AG04450 (cell line): ENCODE results near the gene CDC42EP3. TPM values are rescaled to one million over a fixed set of nuclear protein-coding genes. Genes with fewer than 3 reads are reported as not detected.

Experiments used
- CTCF ChIA-PET: fragments of 300-600, 350-600 bp; formaldehyde crosslinking; extraction: SDS; loops from one replicate; lab custom pipeline; 2022; ENCODE audit warnings: antibody characterized with exemption, inconsistent platforms; lab: Charles Lee
- POLR2A ChIA-PET: fragments of 350-600 bp; formaldehyde crosslinking; extraction: SDS; loops from one replicate; lab custom pipeline; 2021; ENCODE audit warnings: antibody characterized with exemption, inconsistent platforms; lab: Yijun Ruan, JAX
- DNase-seq: peaks from one replicate; pipeline ENCODE4 v3.0.0-alpha.2; 2011; ENCODE audit warnings: low read depth, low spot score
- H3K27ac ChIP-seq: one replicate; pipeline ENCODE4 v1.5.1; 2012; ENCODE audit warnings: low read depth, low read length, control low read depth
- H3K27me3 ChIP-seq: one replicate; pipeline ENCODE4 v1.6.0; 2012; ENCODE audit warnings: low read length; ENCODE audit not compliant: control insufficient read depth, insufficient read depth
- H3K4me3 ChIP-seq: 2 replicates; pipeline ENCODE4 v1.5.1; 2011; ENCODE audit warnings: mild to moderate bottlenecking, low read depth, low read length, control low read depth
- H3K9me3 ChIP-seq: 2 replicates; pipeline ENCODE4 v1.5.1; 2012; ENCODE audit warnings: low read length; ENCODE audit not compliant: control insufficient read depth, insufficient read depth
- polyA plus RNA-seq: library from polyadenylated mRNA; depleted of rRNA; stranded (reverse); fragments of >200 nt; gene quantifications from 2 replicates; pipeline ENCODE4 v1.2.3, GENCODE V29; 2011
- TF ChIP-seq, protein P1 (sequence below): IDR thresholded peaks from 2 replicates; pipeline ENCODE4 v1.5.1; 2011; ENCODE audit warnings: low read depth, low read length, control low read depth, inconsistent platforms

The CDC42EP3 gene
- polyA plus RNA-seq, 1 experiment: 245 TPM

DNA sequence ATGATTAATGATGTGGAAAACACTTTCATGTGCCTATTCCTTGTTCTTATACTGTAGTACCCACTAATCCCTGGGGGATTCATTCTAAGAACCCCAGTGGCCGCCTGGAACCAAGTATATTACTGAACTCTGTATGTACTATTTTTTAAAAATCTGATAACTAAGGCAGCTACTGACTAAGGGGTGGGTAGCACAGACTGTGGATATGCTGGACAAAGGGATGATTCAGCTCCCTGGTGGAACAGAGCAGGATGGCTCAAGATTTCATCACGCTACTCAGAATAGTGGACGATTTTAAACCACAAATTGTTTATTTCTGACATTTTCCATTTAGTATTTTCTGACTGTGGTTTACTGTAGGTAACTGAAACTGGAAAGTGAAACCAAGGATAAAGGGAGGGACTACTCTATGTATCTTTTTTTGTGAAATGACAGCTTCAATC lies 41.8 kb upstream of the CDC42EP3 start:
- CTCF ChIA-PET: interaction anchor here (1.1 kb wide), 1 partner anchor 317 kb away, joined by 5 read pairs; no protein-coding TSS in a partner anchor
- POLR2A ChIA-PET: interaction anchor here (0.6 to 1.1 kb wide), 6 partner anchors 14 to 298 kb away, joined by 3 to 9 read pairs (median 4); no protein-coding TSS in a partner anchor
- peak; percentile 80 for DNase-seq
- Histone ChIP-seq H3K4me3 (no peak overlapping the region), H3K27ac (peak overlapping the region; percentile 84), H3K9me3 (no peaks in the 10 kb centered on the region), H3K27me3 (no peaks in the 10 kb centered on the region)
- TF ChIP-seq, protein P1, sequence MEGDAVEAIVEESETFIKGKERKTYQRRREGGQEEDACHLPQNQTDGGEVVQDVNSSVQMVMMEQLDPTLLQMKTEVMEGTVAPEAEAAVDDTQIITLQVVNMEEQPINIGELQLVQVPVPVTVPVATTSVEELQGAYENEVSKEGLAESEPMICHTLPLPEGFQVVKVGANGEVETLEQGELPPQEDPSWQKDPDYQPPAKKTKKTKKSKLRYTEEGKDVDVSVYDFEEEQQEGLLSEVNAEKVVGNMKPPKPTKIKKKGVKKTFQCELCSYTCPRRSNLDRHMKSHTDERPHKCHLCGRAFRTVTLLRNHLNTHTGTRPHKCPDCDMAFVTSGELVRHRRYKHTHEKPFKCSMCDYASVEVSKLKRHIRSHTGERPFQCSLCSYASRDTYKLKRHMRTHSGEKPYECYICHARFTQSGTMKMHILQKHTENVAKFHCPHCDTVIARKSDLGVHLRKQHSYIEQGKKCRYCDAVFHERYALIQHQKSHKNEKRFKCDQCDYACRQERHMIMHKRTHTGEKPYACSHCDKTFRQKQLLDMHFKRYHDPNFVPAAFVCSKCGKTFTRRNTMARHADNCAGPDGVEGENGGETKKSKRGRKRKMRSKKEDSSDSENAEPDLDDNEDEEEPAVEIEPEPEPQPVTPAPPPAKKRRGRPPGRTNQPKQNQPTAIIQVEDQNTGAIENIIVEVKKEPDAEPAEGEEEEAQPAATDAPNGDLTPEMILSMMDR: no peak

DNA sequence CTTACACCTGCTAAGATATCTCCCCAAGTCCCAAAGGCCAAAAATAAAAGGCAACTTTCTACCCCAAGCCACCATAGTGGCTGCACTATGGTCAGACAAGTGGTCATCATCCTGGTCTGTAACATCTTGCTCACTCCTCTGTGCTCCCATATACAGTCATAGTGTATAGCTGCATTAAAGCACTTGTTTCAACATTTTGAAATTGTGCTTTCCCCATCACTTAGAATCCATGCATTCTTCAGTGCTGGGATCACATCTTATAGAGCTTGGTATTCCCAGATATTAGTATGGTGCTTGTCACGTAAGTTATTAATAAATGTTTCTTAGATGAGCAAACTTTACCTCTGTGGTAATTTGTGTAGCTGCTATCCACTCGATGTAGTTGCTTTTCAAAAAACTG lies 40.4 kb upstream of the CDC42EP3 start:
- POLR2A ChIA-PET: interaction anchor here (0.8 to 1.7 kb wide), 16 partner anchors 13 to 324 kb away, joined by 3 to 17 read pairs (median 6); partner anchors contain the start of gene CDC42EP3
- TF ChIP-seq, protein P1: no peak
- Histone ChIP-seq H3K27ac (peak overlapping the region; percentile 95), H3K27me3 (no peaks in the 10 kb centered on the region), H3K4me3 (no peak overlapping the region), H3K9me3 (no peaks in the 10 kb centered on the region)
- no peak for DNase-seq
- CTCF ChIA-PET: interaction anchor here (0.7 kb wide), 1 partner anchor 164 kb away, joined by 5 read pairs; no protein-coding TSS in a partner anchor

DNA sequence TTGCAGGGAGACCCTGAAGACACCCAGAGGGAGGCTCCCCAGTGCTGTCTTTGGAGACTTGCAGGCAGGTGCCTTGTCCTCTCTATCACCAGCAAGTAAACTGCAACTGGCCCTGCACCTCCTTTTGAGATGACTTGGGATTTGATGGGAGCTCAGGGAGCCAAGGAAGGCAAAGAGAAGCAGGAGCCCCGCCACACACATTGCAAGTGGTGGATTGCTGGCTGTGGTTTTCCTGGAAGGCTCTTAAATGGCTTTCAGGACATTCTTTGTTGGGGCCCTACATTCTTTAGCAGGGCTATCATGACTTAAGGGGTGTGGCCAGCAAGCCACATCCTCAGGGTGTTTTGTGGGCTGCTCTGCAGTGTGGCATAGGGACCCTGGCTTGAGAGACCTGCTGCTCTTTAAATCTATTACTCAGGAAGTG lies 39.9 kb upstream of the CDC42EP3 start:
- ChIA-PET POLR2A (interaction anchor here (0.8 to 1.7 kb wide), 15 partner anchors 13 to 324 kb away, joined by 3 to 17 read pairs (median 6); partner anchors contain the start of gene CDC42EP3), CTCF (no interaction called here)
- Histone ChIP-seq H3K27ac (peak overlapping the region; percentile 95), H3K27me3 (no peaks in the 10 kb centered on the region), H3K4me3 (no peak overlapping the region), H3K9me3 (no peaks in the 10 kb centered on the region)
- TF ChIP-seq, protein P1: no peak
- DNase-seq: peak; percentile 75

DNA sequence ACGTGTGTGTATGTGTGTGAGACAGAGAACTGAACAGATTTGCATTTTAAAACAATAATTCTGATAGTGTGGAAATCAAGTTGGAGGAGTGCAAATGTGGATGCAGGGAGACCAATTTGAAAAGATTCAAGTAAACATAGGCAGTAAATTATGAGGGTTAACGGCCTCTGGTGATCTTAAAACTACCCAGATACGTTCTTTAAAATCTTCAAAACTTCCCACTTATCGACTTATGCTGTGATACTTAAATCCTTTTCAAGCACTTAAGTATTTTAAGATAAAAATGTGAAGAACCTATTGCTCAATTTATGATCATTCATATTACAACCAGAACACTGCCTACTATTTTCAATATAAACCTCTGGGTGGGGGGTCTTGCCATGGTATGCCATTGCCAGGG lies 37.7 kb upstream of the CDC42EP3 start:
- TF ChIP-seq, protein P1: no peak
- no peaks in the 10 kb centered on the region for H3K9me3 ChIP-seq
- ChIA-PET POLR2A (no interaction called here), CTCF (no interaction called here)
- H3K4me3 ChIP-seq: no peak overlapping the region
- no peak overlapping the region for H3K27ac ChIP-seq
- DNase-seq: no peak
- H3K27me3 ChIP-seq: no peaks in the 10 kb centered on the region

- H3K27me3 ChIP-seq: no peaks in the 10 kb centered on the region
- ChIA-PET CTCF (interaction anchor here (1.3 kb wide), 1 partner anchor 124 kb away, joined by 4 read pairs; no protein-coding TSS in a partner anchor), POLR2A (no interaction called here)
- no peak overlapping the region for H3K27ac ChIP-seq
- TF ChIP-seq, protein P1: no peak
- no peak overlapping the region for H3K4me3 ChIP-seq
- no peaks in the 10 kb centered on the region for H3K9me3 ChIP-seq
- no peak for DNase-seq
Observed at GRCh38 chr2:37708146-37708545, 36.7 kb upstream of the CDC42EP3 start.
